HL-60 (cell line): ENCODE results near the gene IGSF6.

Experiments used
- GABPA ChIP-seq: IDR thresholded peaks from 2 replicates; pipeline ENCODE4 v1.6.1; 2012; ENCODE audit warnings: low read depth
- POLR2AphosphoS5 ChIP-seq: IDR thresholded peaks from 2 replicates; pipeline ENCODE4 v1.6.1; 2012; ENCODE audit warnings: low read depth
- SPI1 ChIP-seq: IDR thresholded peaks from 2 replicates; pipeline ENCODE4 v1.6.1; 2012; ENCODE audit warnings: low read depth, mild to moderate bottlenecking, borderline replicate concordance
- TF ChIP-seq, protein P1 (sequence below): IDR thresholded peaks from 2 replicates; pipeline ENCODE4 v1.6.1; 2012; ENCODE audit warnings: low read depth; ENCODE audit not compliant: insufficient replicate concordance
- TF ChIP-seq, protein P2 (sequence below): IDR thresholded peaks from one replicate; pipeline ENCODE4 v1.5.1; 2011; ENCODE audit warnings: low read length, control low read depth, inconsistent platforms; ENCODE audit not compliant: insufficient read depth

DNA sequence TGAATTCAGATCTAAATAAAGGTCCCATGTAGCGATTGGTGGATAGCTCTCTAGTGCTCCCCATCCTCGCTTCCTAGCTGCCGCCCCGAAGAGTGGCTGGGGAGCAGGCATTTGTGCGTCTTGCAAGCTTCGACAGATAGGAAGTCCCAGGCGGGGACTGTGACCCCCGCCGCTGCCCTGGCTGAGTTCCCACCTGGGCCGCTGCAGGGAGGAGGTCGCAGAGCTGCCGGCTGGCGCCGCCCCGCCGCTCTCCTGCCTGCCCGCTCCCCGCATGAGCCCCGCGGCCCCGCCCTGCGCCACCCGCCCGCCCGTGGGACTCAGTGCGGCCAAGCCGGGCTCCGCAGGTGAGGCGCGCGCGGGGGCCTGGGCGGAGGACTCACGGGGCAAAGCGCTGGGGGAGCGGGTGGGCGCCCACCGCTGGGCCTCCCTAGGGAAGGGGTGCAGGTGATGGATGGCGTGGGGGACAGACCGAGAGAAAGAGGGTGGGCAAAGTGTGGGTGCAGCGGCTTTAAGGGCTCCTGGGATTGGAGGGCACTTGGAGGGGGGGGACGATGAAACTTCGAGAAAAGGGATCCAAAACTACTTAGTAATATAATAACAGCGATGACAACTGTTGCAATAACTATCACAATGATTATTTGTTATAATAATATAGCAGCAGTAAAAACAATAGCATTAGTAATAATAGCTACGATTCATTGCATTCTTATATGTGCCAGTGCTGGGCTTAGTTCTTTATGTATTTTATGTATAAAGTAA lies 11.7 kb upstream of the IGSF6 start, which contains the start of gene OTOA:
- TF ChIP-seq, protein P1, sequence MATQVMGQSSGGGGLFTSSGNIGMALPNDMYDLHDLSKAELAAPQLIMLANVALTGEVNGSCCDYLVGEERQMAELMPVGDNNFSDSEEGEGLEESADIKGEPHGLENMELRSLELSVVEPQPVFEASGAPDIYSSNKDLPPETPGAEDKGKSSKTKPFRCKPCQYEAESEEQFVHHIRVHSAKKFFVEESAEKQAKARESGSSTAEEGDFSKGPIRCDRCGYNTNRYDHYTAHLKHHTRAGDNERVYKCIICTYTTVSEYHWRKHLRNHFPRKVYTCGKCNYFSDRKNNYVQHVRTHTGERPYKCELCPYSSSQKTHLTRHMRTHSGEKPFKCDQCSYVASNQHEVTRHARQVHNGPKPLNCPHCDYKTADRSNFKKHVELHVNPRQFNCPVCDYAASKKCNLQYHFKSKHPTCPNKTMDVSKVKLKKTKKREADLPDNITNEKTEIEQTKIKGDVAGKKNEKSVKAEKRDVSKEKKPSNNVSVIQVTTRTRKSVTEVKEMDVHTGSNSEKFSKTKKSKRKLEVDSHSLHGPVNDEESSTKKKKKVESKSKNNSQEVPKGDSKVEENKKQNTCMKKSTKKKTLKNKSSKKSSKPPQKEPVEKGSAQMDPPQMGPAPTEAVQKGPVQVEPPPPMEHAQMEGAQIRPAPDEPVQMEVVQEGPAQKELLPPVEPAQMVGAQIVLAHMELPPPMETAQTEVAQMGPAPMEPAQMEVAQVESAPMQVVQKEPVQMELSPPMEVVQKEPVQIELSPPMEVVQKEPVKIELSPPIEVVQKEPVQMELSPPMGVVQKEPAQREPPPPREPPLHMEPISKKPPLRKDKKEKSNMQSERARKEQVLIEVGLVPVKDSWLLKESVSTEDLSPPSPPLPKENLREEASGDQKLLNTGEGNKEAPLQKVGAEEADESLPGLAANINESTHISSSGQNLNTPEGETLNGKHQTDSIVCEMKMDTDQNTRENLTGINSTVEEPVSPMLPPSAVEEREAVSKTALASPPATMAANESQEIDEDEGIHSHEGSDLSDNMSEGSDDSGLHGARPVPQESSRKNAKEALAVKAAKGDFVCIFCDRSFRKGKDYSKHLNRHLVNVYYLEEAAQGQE, result no peak
- TF ChIP-seq, protein P2, sequence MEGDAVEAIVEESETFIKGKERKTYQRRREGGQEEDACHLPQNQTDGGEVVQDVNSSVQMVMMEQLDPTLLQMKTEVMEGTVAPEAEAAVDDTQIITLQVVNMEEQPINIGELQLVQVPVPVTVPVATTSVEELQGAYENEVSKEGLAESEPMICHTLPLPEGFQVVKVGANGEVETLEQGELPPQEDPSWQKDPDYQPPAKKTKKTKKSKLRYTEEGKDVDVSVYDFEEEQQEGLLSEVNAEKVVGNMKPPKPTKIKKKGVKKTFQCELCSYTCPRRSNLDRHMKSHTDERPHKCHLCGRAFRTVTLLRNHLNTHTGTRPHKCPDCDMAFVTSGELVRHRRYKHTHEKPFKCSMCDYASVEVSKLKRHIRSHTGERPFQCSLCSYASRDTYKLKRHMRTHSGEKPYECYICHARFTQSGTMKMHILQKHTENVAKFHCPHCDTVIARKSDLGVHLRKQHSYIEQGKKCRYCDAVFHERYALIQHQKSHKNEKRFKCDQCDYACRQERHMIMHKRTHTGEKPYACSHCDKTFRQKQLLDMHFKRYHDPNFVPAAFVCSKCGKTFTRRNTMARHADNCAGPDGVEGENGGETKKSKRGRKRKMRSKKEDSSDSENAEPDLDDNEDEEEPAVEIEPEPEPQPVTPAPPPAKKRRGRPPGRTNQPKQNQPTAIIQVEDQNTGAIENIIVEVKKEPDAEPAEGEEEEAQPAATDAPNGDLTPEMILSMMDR, result no peak
- TF ChIP-seq GABPA, result no peak
- TF ChIP-seq POLR2AphosphoS5, result no peak
- TF ChIP-seq SPI1, result no peak
